Measurements from ENCODE around the gene LIMK1.
A peak's percentile ranks its signal among the peaks of the same experiment; 100 is the strongest.

The LIMK1 gene

DNA sequence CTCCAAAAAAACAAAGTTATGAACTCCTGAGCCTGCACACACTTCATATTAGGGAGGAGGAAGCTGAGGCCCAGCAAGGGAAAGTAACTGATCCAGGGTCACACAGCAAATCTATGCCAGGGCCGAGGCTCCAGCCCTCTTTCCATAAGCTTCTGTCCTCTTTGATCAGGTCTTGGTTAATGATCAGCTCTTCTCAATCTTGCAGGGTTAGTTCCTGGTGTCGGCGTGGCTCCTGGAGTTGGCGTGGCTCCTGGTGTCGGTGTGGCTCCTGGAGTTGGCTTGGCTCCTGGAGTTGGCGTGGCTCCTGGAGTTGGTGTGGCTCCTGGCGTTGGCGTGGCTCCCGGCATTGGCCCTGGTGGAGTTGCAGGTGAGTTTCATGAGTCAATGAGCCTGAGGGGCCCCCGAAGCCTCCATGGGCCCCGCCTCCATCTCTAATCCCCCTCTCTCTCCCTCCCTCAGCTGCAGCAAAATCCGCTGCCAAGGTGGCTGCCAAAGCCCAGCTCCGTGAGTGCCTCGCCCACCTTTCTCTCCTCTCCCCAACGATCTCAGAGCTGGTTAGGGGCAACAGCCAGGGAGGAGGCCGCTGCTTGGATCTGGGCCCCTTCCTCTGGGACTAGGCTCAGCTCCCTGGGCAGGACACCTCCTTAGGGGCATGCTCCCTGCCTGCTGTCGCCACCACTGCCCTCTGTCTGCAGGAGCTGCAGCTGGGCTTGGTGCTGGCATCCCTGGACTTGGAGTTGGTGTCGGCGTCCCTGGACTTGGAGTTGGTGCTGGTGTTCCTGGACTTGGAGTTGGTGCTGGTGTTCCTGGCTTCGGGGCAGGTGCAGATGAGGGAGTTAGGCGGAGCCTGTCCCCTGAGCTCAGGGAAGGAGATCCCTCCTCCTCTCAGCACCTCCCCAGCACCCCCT lies 23.7 kb upstream of the LIMK1 start:
- Histone ChIP-seq H4K20me1 (ENCODE audit: insufficient read depth, low read length) (no peaks in the 10 kb centered on the region), H3K27ac (ENCODE audit: low read length) (no peak overlapping the region), H3K27me3 (ENCODE audit: insufficient read depth, low read length, poor library complexity) (peaks cover 22% of the 10 kb centered on the region), H2AFZ (ENCODE audit: low read depth, low read length) (no peak overlapping the region), H3K36me3 (ENCODE audit: insufficient read depth, low read length) (no peaks in the 10 kb centered on the region), H3K9me3 (ENCODE audit: insufficient read depth, low read length, severe bottlenecking) (no peaks in the 10 kb centered on the region), H3K4me3 (ENCODE audit: low read depth in 1 of 2, low read length in 2 of 2) (no peak overlapping the region), H3K9ac (ENCODE audit: low read depth, low read length) (no peak overlapping the region), H3K4me1 (ENCODE audit: insufficient read depth, low read length) (no peaks in the 10 kb centered on the region), H3K4me2 (ENCODE audit: insufficient read depth, low read length) (no peak overlapping the region), H3K79me2 (ENCODE audit: insufficient read depth, low read length) (no peaks in the 10 kb centered on the region)
- TF ChIP-seq, protein P1, sequence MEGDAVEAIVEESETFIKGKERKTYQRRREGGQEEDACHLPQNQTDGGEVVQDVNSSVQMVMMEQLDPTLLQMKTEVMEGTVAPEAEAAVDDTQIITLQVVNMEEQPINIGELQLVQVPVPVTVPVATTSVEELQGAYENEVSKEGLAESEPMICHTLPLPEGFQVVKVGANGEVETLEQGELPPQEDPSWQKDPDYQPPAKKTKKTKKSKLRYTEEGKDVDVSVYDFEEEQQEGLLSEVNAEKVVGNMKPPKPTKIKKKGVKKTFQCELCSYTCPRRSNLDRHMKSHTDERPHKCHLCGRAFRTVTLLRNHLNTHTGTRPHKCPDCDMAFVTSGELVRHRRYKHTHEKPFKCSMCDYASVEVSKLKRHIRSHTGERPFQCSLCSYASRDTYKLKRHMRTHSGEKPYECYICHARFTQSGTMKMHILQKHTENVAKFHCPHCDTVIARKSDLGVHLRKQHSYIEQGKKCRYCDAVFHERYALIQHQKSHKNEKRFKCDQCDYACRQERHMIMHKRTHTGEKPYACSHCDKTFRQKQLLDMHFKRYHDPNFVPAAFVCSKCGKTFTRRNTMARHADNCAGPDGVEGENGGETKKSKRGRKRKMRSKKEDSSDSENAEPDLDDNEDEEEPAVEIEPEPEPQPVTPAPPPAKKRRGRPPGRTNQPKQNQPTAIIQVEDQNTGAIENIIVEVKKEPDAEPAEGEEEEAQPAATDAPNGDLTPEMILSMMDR (IDR thresholded peaks at IDR 0.05; ENCODE audit: borderline replicate concordance, extremely low read depth, low read length, poor library complexity, severe bottlenecking), result no peak
- ATAC-seq (ENCODE audit: insufficient read depth, low read depth), result no peak
- no peak for DNase-seq

DNA sequence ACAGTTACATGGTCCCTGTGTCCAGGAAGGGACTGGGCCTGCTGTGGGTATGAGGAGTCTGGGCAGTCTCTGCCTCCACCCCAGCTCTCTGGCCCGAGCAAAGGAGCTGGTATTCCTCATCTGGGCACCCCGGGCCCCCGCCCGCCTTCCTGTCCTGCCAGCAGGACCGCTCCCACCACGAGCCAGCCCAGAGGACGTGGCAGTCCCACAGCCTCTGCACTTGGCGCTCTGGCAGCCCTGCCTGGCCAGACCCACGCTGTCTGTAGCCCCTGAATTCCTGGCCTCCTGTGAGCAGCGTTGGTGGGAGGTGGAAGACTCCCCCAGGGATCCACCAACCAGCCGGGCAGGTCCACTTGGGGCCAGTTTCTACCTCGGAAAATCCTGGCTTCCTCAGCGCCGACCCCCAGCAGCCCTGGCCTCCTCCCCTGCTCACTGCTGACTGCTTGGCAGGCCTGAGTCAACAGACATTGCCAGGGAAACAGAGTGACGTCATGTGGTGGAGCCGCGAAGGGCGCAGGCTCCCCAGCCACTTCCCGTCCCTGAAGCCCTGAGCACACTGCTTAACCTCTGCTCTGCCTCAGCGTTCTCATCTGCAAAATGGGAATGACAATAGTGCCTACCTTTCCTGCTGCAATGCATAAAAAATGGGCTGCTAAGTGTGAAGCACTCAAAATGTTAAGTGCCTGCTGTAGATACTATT lies 21.6 kb upstream of the LIMK1 start:
- H3K4me3 ChIP-seq (ENCODE audit: low read depth in 1 of 2, low read length in 2 of 2), result no peak overlapping the region
- H3K27ac ChIP-seq (ENCODE audit: low read length), result no peak overlapping the region
- H3K79me2 ChIP-seq (ENCODE audit: insufficient read depth, low read length), result no peaks in the 10 kb centered on the region
- DNase-seq (peak; percentile 66), ATAC-seq (ENCODE audit: insufficient read depth, low read depth) (peak; percentile 95)
- H2AFZ ChIP-seq (ENCODE audit: low read depth, low read length), result no peak overlapping the region
- peaks cover 17% of the 10 kb centered on the region for H3K27me3 ChIP-seq (ENCODE audit: insufficient read depth, low read length, poor library complexity)
- no peaks in the 10 kb centered on the region for H3K4me1 ChIP-seq (ENCODE audit: insufficient read depth, low read length)
- no peaks in the 10 kb centered on the region for H3K36me3 ChIP-seq (ENCODE audit: insufficient read depth, low read length)
- no peaks in the 10 kb centered on the region for H3K9me3 ChIP-seq (ENCODE audit: insufficient read depth, low read length, severe bottlenecking)
- no peak overlapping the region for H3K9ac ChIP-seq (ENCODE audit: low read depth, low read length)
- H4K20me1 ChIP-seq (ENCODE audit: insufficient read depth, low read length), result no peaks in the 10 kb centered on the region
- no peak for TF ChIP-seq EZH2 (IDR thresholded peaks at IDR 0.05; ENCODE audit: borderline replicate concordance, low read depth, low read length, severe bottlenecking)
- TF ChIP-seq, protein P1 (IDR thresholded peaks at IDR 0.05; ENCODE audit: borderline replicate concordance, extremely low read depth, low read length, poor library complexity, severe bottlenecking), result no peak
- no peak overlapping the region for H3K4me2 ChIP-seq (ENCODE audit: insufficient read depth, low read length)

DNA sequence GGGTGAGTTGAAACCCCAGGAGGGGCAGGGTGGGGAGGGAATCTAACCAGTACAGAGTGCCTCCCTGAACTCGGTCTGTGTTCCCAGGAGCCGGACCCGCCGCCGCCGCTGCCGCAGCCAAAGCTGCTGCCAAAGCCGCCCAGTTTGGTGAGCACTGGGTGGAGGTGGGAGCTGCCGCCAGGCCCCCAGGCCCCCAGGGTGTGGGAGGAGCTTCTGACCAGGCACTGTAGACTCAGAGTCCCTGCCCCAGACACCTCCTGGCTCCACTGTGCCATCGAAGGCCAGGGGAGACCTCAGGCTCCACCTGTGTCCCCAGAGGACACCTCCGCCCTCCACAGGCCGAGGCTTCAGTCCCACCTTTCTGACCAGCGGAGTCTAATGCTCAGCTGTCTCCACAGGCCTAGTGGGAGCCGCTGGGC lies 20.4 kb upstream of the LIMK1 start:
- Histone ChIP-seq H3K9ac (ENCODE audit: low read depth, low read length) (no peak overlapping the region), H3K4me1 (ENCODE audit: insufficient read depth, low read length) (peaks cover 4% of the 10 kb centered on the region), H3K9me3 (ENCODE audit: insufficient read depth, low read length, severe bottlenecking) (no peaks in the 10 kb centered on the region), H3K27me3 (ENCODE audit: insufficient read depth, low read length, poor library complexity) (peaks cover 8% of the 10 kb centered on the region), H3K4me3 (ENCODE audit: low read depth in 1 of 2, low read length in 2 of 2) (no peak overlapping the region), H3K27ac (ENCODE audit: low read length) (no peak overlapping the region), H4K20me1 (ENCODE audit: insufficient read depth, low read length) (no peaks in the 10 kb centered on the region), H2AFZ (ENCODE audit: low read depth, low read length) (no peak overlapping the region), H3K36me3 (ENCODE audit: insufficient read depth, low read length) (no peaks in the 10 kb centered on the region), H3K79me2 (ENCODE audit: insufficient read depth, low read length) (no peaks in the 10 kb centered on the region), H3K4me2 (ENCODE audit: insufficient read depth, low read length) (no peak overlapping the region)
- no peak for DNase-seq
- ATAC-seq (ENCODE audit: insufficient read depth, low read depth), result no peak
- TF ChIP-seq EZH2 (IDR thresholded peaks at IDR 0.05; ENCODE audit: borderline replicate concordance, low read depth, low read length, severe bottlenecking), result no peak
- TF ChIP-seq, protein P1 (IDR thresholded peaks at IDR 0.05; ENCODE audit: borderline replicate concordance, extremely low read depth, low read length, poor library complexity, severe bottlenecking), result no peak

Data from DND-41 (cell line).